HG02938 (cell line): ENCODE results near the gene RASGRF2.

Experiments
- ATAC-seq: cut with Tn5 transposase; IDR thresholded peaks from one replicate; pipeline ENCODE4 v1.9.1; 2021; ENCODE audit warnings: mild to moderate bottlenecking, moderate library complexity; ENCODE audit not compliant: unreplicated experiment

The RASGRF2 gene

DNA sequence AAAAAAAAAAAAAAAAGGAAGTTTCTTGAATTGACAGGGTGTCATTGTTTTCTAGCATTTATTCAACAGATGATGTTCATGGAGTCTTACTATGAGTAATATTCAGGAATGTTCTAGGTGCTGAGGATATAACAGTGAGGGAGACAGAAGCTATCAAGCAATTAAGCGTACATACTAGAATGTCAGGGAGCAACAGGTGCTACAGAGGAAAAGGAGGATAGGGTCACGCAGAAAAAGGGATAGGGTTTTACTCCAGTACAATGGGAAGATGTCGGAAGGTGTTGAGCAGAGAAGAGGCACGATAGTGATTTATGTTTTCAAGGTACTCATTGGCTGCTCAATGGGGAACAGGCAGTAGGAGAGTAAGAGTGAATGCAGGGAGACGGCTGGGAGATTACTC lies 6.6 kb upstream of the RASGRF2 start:
- no peak for ATAC-seq

DNA sequence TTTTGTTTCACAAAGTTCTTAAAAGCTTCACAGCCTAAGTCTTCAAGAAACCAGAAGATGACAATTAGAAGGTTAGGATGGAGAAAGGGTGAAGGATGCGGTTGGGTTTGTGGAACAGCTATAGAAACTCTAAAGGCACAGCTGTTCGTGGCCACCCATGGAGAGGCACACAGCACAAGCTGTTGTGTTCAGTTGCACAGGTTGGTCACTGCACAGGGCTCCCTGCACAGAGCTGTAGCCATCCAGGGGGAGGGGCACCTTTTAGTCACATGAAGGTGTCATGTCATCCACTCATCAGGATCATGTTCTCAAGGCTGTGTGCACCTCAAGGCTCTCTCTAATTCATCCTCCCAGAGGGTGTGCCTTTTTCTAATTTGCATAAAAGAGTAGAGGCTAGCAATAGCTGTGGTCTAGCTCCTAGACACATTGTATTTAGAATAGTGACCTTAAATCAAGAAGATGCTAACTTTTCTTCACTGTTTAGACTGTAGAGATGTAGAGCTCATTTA lies 5.0 kb upstream of the RASGRF2 start:
- no peak for ATAC-seq

- ATAC-seq, result no peak
Measured at GRCh38 chr5:80956272-80956671, 3.9 kb upstream of the RASGRF2 start.

DNA sequence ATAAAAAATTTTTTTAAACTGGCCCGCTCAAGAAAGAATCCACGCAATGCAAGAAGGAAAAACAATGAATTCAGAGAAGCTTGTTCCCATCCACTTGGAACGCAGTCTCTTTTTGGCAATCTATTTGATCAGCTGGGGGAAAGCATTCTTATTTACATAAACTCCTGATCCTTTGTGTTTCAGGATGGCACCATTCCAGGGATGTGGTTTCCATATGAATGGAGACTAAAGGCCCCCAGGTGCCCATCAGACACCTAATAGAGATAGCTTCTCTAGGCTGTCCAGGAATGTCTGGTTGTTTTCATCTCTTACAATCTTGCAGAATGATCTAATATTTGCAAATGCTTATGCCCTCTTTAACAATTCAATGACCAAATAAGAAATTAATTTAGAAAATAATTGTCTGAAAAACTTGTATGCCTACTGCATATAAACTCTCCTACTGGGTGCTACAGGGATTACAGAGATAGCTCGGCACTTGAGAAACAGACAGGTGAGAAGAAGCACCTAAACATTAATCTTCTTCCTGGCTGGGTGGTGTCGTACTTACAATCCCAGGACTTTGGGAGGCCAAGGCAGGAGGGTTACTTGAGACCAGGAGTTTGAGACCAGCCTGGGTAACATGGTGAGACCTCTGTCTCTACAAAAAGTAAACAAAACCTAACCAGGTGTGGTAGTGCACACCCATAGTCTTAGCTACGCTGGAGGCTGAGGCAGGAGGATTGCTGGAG lies 3.0 kb upstream of the RASGRF2 start:
- ATAC-seq, result no peak

- ATAC-seq, result no peak
Measured at GRCh38 chr5:80958616-80959015, 1.5 kb upstream of the RASGRF2 start.

- no peak for ATAC-seq
Measured at GRCh38 chr5:80959138-80959537, 1.0 kb upstream of the RASGRF2 start.

DNA sequence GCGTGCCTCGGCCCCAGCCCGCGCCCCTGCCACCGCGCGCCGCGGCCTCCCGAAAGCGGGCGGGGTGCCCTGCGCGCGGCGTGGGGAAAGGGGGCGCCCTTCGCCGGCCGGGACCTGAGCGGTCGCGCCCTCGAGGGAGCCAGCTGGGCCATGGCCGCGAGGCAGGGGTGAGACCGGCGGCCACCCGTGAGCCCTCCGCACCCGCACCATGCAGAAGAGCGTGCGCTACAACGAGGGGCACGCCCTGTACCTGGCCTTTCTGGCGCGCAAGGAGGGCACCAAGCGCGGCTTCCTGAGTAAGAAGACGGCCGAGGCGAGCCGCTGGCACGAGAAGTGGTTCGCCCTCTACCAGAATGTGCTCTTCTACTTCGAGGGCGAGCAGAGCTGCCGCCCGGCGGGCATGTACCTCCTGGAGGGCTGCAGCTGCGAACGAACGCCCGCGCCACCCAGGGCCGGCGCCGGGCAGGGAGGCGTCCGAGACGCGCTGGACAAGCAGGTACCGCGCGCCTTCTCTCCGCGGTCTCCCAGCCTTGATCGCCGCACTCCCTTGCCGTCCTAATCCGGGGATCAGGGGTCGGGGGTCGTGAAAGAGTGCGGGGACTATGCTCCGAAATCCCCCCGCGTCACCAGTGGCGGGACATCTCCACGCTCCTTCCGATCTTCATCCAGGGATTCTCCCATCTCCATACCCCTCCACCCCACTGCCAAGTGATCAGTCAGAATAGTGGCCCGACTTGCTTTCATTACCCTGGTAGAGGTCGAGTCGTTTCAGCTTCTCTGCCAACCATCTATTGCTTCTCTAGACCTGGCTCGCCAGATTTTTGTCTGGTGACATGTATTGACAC lies 590 bp downstream of the RASGRF2 start:
- ATAC-seq, result no peak

- no peak for ATAC-seq
Measured at GRCh38 chr5:80961376-80962281, 1.5 kb downstream of the RASGRF2 start.

DNA sequence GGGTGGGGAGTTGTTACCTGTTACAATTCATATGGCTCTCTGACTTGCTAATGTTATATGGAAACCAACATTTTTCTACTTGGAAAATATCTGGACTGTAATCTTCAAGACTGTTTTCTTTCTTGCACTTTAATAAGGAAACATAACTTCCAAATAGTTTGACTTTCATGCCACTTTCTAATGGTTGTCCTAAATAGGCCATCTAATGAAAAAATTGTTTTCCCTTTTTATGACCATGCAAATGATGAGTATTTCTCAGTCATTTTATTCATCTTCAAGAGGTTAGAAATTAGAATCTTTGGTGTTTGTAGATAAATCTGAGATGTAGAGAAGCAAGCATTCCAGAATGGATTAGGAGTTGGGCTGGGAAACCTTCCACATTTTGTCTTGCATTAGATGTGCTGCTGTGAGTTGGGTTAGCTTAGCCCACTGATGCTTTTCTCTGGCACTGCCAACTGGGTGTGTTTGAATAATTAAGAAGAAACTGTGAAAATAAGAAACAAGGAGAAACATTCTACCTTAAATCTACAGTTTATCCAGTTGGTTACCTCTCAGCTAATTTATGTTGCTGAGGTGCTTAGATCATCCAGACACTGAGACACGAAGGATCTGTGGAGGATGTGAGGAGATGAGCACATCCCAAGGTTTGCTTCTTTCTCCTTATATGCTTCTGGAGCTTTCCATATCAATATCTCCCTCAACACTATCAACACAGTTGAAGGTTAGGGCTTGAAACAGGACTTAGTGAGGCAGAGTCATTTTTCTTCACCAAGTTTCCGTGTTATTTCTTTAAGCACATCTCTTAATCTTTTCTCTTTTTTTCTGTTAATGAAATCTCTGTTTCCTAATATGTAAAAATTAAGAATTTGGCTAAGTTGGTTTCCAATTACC lies 2.7 kb downstream of the RASGRF2 start:
- ATAC-seq, result no peak

GRCh38 chr5:80963521-80963895 lies 3.3 kb downstream of the RASGRF2 start:
- ATAC-seq, result no peak

- no peak for ATAC-seq
Measured at GRCh38 chr5:80963966-80964481, 3.9 kb downstream of the RASGRF2 start.

- ATAC-seq, result no peak
Measured at GRCh38 chr5:80964491-80964890, 4.3 kb downstream of the RASGRF2 start.

DNA sequence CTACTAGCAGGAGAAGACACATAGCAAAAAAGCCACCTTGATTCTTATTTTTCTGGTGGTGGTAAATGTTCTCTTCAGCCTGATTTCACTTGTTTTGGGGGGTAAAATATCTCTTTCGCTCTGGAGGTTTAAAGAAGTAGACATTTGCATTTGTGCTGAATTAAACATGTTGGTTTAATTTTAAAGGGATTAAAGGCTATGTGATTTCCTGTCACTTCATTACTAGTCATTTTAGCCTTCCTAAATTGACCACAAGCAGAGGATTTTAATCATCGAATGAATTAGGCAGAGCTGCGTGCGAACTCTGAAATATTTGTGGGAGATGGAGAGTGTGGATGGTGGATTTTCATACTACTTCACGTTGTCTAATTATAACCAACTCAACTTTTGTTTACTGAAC lies 4.8 kb downstream of the RASGRF2 start:
- ATAC-seq, result no peak

DNA sequence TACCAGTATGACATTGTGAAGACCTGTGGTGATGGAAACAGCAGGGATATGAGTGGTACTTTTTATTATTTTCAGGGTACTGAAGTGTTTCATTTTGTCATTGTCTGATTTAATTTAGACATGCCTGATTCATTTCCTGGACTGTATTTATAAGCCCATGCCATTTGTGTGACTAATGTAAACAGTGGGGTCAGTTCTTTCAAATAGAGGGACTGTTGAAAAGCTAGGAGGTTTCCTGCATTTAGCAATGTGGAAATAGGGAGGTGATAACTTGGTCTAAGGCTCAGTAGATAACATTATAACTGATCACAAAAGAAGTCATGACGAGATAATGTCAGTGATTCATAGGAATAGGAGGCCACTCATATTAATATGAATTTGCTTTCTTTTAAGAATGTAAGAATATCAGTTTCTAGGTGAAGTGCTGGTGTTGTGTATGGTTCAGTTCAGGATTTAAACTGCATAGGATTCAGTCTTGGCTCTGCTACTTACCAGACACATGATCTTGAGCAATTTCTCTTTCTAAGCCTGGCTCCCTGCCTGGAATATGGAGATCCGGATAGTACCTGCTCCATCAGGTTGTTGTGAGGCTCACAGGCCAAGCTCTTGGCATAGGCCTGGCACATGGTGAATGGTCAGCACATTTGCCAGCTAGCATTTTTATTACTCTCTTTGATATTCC lies 7.5 kb downstream of the RASGRF2 start:
- no peak for ATAC-seq

DNA sequence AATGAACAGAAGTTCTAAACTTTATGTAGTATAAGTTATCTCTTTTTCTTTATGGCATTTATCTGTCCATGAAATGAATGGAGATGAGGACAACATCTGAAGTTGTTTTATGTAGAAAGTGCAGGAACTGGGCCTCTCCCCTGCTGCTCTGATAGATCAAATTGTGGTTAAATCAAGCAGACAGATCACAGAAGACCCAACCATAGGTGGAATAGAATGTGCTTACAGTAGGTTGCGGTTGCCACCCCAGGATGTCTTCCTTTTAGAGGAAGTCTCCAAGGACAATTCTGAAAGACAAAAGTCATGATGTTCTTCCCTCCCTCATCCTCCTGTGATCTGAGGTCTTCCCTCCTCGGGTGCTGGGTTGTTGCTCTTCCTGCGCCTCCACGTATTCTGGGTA lies 12.9 kb downstream of the RASGRF2 start:
- ATAC-seq, result no peak

- no peak for ATAC-seq
Measured at GRCh38 chr5:80975065-80975464, 14.9 kb downstream of the RASGRF2 start.

DNA sequence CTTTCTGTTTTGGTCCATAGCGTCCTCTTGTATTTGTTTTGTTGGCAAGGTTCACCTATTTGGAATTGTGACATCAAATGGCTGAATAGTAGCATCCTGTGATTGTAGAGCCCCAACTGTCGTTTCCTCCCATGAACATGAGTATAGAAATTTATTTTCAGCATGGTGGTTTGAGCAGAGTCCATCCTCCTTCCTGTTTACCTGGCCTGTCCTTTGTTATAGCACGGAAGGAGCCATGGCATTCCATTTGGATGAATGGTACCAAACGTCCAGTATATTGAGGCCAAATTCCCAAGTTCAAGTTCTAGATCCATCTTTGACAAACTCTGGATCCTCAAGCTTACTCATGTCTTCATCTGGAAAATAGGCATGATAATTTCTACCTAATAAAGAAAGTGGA lies 16.8 kb downstream of the RASGRF2 start:
- ATAC-seq, result no peak

- ATAC-seq, result no peak
Measured at GRCh38 chr5:80977764-80978163, 17.6 kb downstream of the RASGRF2 start.

GRCh38 chr5:80978772-80979317 lies 18.7 kb downstream of the RASGRF2 start:
- ATAC-seq, result no peak
